ENCODE results near the gene APOA1. TPM values are rescaled to one million over a fixed set of nuclear protein-coding genes. Genes with fewer than 3 reads are reported as not detected.

APOA1 gene
- total and polyA plus RNA-seq, 10 of the 15 experiments (the other 5 are each of a cell fraction or from before 2014, with no cell fraction given): 0.10 to 2.4 (median 0.24) TPM; not detected in 3

- TF ChIP-seq KDM1A (IDR thresholded peaks at IDR 0.05; ENCODE audit: borderline replicate concordance) (no peak), NR2C2 (IDR thresholded peaks at IDR 0.05; ENCODE audit: borderline replicate concordance, control insufficient read depth, insufficient read length, low read depth) (no peak), EZH2 (IDR thresholded peaks at IDR 0.05; ENCODE audit: borderline replicate concordance, control insufficient read depth, low read depth, low read length) (no peak), ATF3 (IDR thresholded peaks at IDR 0.05; ENCODE audit: borderline replicate concordance, extremely low read depth, low read depth, low read length) (no peak), GABPA (IDR thresholded peaks at IDR 0.05; ENCODE audit: low read depth) (peak; percentile 88), SMARCA5 (IDR thresholded peaks at IDR 0.05) (no peak), TCF3 (IDR thresholded peaks at IDR 0.05; ENCODE audit: borderline replicate concordance, insufficient read depth, low read depth, low read length) (peak; percentile 58; the same call in 1 of the 2 replicates), RELA (IDR thresholded peaks at IDR 0.05; ENCODE audit: borderline replicate concordance, partially characterized antibody) (no peak), ETV6 (conservative IDR thresholded peaks at IDR 0.05 in 1 of 2, IDR thresholded peaks at IDR 0.05 in 1 of 2; ENCODE audit: borderline replicate concordance in 1 of 2, low read depth in 1 of 2) (no peak)
Observed at GRCh38 chr11:116787786-116788486, 49.5 kb downstream of the APOA1 start, which contains the start of gene ZPR1 (continued).

GRCh38 chr11:116787436-116787785 lies 50.0 kb downstream of the APOA1 start:
- SMC1A ChIA-PET (ENCODE audit: uncharacterized antibody, unreplicated experiment): interaction anchor here (0.6 to 7.5 kb wide), 16 partner anchors 11 to 393 kb away, joined by 3 to 46 read pairs (median 4); no protein-coding TSS in a partner anchor
- intact Hi-C loops (cut with micrococcal nuclease; ENCODE audit: unreplicated experiment): no loop called here
- no peak for FAIRE-seq
- TF ChIP-seq SMC3 (IDR thresholded peaks at IDR 0.05; ENCODE audit: borderline replicate concordance, low read length) (no peak), CHD2 (IDR thresholded peaks at IDR 0.05; ENCODE audit: borderline replicate concordance, low read depth, low read length) (no peak), KAT2A (conservative IDR thresholded peaks at IDR 0.05; ENCODE audit: control insufficient read depth, low read depth, low read length) (no peak), PAX8 (IDR thresholded peaks at IDR 0.05) (no peak), ZNF384 (IDR thresholded peaks at IDR 0.05; ENCODE audit: borderline replicate concordance, low read depth, low read length) (no peak), TBL1XR1 (IDR thresholded peaks at IDR 0.05; ENCODE audit: low read depth, low read length) (no peak), NR2C1 (IDR thresholded peaks at IDR 0.05) (no peak), TAF1 (IDR thresholded peaks at IDR 0.05; ENCODE audit: borderline replicate concordance, low read depth, low read length) (no peak), HDGF (IDR thresholded peaks at IDR 0.05) (no peak), PAX5 (IDR thresholded peaks at IDR 0.05; ENCODE audit: borderline replicate concordance, low read depth, low read length) (no peak), MEF2A (IDR thresholded peaks at IDR 0.05; ENCODE audit: insufficient read depth, low read depth, low read length) (no peak), IKZF2 (IDR thresholded peaks at IDR 0.05) (no peak), ZZZ3 (IDR thresholded peaks at IDR 0.05; ENCODE audit: control insufficient read depth, insufficient read length, low read depth) (no peak), FOXK2 (IDR thresholded peaks at IDR 0.05) (no peak), GABPA (IDR thresholded peaks at IDR 0.05; ENCODE audit: low read depth) (no peak), WRNIP1 (IDR thresholded peaks at IDR 0.05; ENCODE audit: borderline replicate concordance, low read depth, low read length) (no peak)

More at GRCh38 chr11:116787436-116787785, 50.0 kb downstream of the APOA1 start:
- WGBS (ENCODE audit: insufficient coverage, insufficient replicate concordance, low lambda C conversion rate, missing lambda C conversion rate): 2% methylated on average over 15 of the region's 15 CpGs
- RAD21 ChIA-PET (ENCODE audit: unreplicated experiment): interaction anchor here (0.7 to 3.3 kb wide), 5 partner anchors 14 to 391 kb away, joined by 3 to 20 read pairs (median 7); partner anchors contain the start of genes BUD13 and SIDT2
- Histone ChIP-seq H3K27me3 (replicated peaks in 1 of 2; ENCODE audit: control insufficient read depth in 2 of 2, insufficient read depth in 2 of 2, low read length in 1 of 2) (no peaks in the 10 kb centered on the region), H4K20me1 (ENCODE audit: control insufficient read depth, insufficient read depth) (no peaks in the 10 kb centered on the region), H3K4me2 (ENCODE audit: control insufficient read depth, insufficient read depth) (peak overlapping the region; percentile 94), H3K4me1 (ENCODE audit: control insufficient read depth, insufficient read depth, low read length) (peaks cover 18% of the 10 kb centered on the region), H3K9ac (ENCODE audit: control insufficient read depth, insufficient read depth, low read length) (peak overlapping the region; percentile 92), H3K79me2 (ENCODE audit: control insufficient read depth, insufficient read depth, low read length) (peaks cover 20% of the 10 kb centered on the region), H3K4me3 (peak overlapping the region; percentile 96), H2AFZ (ENCODE audit: control insufficient read depth, low read depth, low read length) (peak overlapping the region; percentile 99), H3K36me3 (ENCODE audit: control insufficient read depth in 2 of 2, insufficient read depth in 2 of 2, low read length in 1 of 2) (peaks cover 9 to 29% of the 10 kb centered on the region in 2 experiments), H3K27ac (ENCODE audit: control insufficient read depth, insufficient read depth) (peak overlapping the region; percentile 72), H3K9me3 (replicated peaks; ENCODE audit: control insufficient read depth, insufficient read depth, low read length) (no peaks in the 10 kb centered on the region)
- in situ Hi-C loops (cut with MboI): loop anchor here (5.0 kb wide), 1 partner anchor 315 kb away; no protein-coding TSS in a partner anchor
- ATAC-seq: peak; percentile 27
- CTCF ChIA-PET: interaction anchor here (0.5 to 10.9 kb wide), 7 partner anchors 25 to 393 kb away, joined by 3 to 183 read pairs (median 3); partner anchors contain the start of gene APOA1
- POLR2A ChIA-PET: interaction anchor here (1.0 to 3.4 kb wide), 9 partner anchors 11 to 540 kb away, joined by 3 to 28 read pairs (median 3); partner anchors contain the start of genes BUD13 and CEP164
- BruUV-seq (replicated peaks): no TSS peak
- DNase-seq (ENCODE audit: low read depth, low spot score): no peak
